ENCODE data around the gene TBX2.

TBX2 gene

DNA sequence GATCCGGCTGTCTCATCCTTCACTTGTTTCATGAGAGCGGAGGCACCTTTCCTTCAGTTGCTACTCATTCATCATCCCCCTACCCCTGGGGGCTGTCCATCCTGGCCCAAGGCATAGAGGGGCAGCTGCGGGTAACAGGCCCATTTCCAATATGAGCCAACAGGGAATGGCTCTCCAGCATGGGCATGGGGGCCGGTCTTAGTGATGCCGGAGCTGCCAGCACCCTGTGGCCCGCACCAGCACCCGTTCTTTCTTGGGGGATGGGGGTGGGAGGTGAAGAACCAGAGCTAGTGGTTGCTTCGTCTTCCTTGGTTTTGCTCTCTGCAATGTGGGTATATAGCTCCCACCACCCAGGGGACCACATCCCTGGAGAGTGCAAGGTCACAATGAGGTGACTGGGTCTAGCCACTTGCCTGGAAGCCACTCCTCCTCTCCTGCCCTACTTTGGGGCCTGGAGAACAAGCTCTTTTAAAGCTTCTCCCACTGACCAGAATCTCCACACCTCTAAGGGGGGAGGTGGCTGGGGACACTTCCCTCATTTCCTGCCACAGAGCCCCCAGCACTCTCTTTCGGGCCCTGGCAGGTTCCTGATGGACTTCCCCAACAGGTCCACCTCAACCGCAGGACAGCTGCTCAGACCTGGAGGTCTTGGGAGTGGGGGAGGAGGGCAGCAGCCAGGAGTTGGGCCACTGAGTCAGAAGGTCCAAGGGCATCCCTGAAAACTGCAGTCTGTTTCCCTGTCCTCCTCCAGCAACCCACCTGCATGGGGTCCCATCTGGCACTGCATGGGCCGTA lies 11.9 kb upstream of the TBX2 start:
- DNase-seq (ENCODE audit: low read depth) = no peak

DNA sequence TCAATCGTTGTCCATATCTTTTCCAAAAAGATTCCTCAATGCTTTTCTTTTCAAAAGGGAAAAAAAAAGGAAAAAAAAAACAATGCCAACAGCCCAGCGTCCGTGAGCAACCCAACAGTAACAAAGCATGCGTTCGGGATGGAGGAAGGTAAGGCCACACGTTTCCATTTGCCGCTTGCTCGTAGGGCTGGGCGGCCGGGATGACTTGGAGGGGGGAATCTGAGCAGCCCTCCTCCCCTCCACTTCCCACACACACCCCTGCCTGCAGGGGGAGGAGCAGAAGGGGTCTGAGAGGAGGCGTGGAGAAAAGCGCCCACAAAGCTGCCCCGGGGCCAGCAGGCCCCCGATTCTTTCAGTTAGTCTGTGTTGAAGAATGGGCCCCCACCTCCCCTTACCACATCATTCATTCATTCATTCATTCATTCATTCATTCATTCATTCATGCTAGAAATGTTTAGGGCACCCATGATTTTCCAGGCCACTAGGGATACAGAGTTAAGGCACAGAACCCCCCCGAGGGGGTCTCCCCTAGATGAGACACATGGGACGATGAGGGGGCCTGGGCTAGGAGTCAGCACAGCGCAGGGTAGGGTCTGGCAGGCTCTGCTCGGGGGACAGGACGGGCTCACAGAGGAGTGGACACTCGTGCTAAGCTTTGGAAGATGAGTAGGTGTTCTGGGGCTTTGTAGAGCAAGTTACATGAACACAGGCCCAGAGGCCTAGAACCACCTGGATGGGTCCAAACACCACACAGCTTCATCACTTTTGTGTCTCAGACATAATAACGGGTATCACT lies 10.9 kb upstream of the TBX2 start:
- no peak for DNase-seq (ENCODE audit: low read depth)

DNA sequence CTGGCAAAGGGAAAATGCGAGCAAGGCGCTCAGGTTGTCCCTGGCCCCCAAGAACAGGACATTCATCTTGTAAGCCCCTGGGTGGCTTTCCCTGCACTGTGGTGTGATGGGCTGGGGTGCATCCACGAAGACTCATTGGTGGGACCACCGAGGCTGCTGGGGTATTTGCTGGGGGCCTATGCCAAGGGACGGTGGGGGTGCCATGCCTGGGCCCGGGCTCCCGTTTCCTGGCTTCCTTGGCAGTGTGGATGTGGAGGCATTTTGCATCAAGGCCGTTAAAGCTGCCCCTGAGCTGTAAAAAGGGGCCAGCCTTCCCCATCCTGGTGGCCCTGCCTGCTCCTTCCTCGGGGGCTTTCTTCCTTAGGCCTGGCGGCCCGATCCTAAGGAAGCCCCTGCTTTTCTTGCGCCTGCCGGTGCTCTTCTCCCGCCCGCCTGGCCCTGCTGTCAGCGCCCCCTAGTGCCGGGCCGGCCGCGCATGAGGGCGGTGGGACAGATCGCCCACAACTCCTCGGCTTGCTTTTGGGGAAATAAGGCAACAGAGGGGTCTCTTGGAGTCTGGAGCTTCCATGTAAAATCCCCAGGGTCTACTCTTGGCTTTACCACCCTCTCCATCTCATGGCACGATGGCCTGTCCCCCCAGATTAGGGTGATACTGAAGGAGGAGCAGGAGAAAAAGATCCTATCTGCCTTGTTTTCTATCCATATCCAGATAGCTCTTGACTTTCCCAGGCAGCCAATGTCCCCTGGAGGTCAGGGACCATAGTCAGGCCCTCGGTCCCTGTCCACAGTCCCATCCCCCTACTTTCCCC lies 9.8 kb upstream of the TBX2 start:
- DNase-seq (ENCODE audit: low read depth) = no peak

GRCh38 chr17:61390479-61390791 lies 9.2 kb upstream of the TBX2 start:
- no peak for DNase-seq (ENCODE audit: low read depth)

DNA sequence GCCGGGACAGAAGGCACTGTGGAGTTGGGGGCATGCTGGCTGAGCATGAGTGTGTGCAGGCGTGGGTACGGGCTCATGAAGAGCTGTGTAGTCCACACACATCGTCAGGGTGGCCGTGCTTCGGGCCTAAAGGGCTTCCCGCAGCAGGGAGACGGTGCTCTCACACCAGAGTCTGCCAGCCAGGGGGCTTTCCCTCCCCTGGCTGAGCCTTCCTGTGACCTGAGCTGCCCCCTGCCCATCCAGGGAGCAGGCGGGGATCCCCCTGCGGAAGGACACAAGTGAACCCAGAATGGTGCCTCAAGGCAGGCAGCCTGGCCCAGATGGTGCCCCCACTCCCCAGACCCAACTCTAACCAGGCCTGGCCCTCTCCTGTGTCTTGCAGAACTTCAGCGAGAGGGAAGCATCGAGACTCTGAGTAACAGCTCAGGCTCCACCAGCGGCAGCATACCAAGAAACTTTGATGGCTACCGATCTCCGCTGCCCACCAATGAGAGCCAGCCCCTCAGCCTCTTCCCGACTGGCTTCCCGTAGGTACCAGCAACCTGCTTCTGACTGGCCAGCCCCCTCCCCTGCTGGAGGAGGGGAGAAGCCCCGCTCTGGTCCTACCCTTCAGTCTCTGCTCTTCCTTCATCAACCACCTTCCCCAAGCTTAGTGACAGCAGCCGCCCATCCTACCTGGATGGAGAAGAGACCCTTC lies 7.9 kb upstream of the TBX2 start:
- DNase-seq (ENCODE audit: low read depth) = no peak

- DNase-seq (ENCODE audit: low read depth) = no peak
Observed at GRCh38 chr17:61392679-61393078, 7.0 kb upstream of the TBX2 start.

- DNase-seq (ENCODE audit: low read depth) = peak; percentile 26
Observed at GRCh38 chr17:61393550-61393903, 6.1 kb upstream of the TBX2 start.

DNA sequence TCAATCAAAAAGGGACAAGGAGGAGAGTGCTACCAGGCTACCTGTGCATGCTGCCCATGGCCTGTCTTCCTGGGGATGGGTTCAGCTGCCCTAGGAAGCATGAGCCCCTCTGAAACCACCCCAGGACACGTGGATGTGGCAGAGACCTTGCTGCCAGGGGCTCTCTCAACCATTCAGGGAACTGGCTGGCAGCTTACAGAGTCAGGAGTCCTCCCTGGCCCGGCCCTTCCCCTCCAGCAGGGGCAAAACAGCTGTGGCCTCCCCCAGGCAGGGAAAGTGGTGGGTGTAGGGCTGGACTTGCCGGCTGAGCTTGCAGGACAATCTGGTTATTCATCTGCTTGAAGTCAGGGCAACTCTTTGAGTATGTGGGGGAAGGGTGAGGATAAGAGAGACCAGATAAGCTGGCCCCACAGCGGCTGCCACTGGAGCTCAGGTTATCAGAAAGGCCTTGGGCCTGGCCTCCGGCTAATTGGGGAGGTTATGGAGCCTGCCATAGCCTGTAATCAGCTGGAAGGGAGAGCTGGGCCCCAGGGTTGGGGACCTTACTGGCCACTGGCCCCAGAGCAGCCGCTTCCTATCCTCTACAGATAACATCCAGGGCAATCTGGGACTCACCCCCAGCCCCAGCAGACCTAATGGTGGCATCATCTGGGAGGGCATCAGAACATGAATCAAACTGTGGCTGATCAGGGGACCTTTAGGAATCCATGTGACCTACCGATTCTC lies 5.6 kb upstream of the TBX2 start:
- DNase-seq (ENCODE audit: low read depth) = peak; percentile 88

DNA sequence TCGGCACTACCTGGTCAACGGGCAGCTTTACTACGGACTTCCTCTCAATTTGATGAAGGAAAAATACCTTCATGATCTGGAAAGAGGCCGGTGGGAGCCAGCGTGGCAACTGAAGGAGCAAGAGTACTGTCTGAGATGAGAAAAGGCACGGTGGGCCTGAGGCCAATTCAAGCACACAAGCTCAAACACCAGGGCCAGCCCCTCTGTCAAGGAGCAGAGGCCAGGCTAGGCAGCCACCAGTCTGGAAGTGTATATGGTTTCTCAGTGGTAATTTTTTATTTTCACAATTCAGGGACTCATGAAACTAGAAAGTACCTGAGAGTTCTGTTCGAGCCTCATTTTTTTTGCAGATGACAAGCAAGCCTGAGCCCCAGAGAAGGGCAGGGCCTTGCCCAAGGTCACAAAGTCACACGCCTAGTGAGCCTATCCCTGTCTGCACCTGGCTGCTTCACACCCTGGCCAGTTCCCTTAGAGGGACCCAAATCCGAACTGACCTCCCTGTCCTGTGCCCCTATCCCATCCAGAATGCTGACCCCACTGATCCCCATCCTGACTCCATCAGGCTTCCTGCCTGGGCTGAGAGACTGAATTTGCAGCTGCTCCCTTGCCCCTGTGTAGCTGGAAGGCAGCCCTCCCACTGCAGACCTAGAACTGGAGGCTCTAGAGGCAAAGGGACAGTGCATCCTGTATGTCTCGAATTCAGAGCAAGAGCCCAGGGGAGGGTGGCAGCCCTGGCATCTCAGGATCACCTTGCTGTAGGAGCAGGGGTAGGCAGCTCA lies 4.8 kb upstream of the TBX2 start:
- no peak for DNase-seq (ENCODE audit: low read depth)

DNA sequence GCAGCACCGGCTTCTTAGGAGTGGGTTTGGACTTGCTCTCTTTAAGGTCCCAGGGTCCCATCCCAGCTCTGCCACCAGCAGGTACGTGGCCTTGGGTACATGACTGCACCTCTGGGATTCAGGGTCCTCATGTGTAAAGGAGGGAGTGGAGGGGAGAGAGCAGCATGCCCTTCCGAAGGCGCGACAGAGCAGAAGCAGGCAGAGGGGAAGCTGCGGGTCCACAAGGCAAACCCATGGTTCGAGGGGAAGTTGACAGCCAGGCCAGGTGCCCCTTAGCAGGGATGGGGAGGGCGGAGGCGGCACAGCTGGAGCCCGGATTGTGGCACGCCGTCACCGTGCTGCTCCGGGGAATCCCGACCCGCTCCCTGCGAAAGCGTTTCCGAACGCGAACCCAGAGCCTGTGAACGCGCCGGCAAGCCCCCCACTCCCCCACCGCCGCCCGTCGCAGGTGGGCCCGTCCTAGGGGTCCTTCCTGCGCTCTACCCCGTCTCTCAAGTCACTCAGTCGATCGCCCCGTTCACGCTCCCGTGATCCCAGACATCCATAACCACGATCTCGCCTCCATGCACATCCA lies 4.1 kb upstream of the TBX2 start:
- DNase-seq (ENCODE audit: low read depth) = no peak

GRCh38 chr17:61395983-61396585 lies 3.6 kb upstream of the TBX2 start:
- no peak for DNase-seq (ENCODE audit: low read depth)

GRCh38 chr17:61396586-61397085 lies 3.0 kb upstream of the TBX2 start:
- DNase-seq (ENCODE audit: low read depth) = no peak

GRCh38 chr17:61397086-61397842 lies 2.4 kb upstream of the TBX2 start:
- DNase-seq (ENCODE audit: low read depth) = peak; percentile 42

- DNase-seq (ENCODE audit: low read depth) = no peak
Observed at GRCh38 chr17:61398721-61399130, 917 bp upstream of the TBX2 start.

- peak; percentile 38 for DNase-seq (ENCODE audit: low read depth)
Observed at GRCh38 chr17:61400066-61400716, 548 bp downstream of the TBX2 start.

GRCh38 chr17:61400717-61401388 lies 1.2 kb downstream of the TBX2 start:
- DNase-seq (ENCODE audit: low read depth) = peak; percentile 48

DNA sequence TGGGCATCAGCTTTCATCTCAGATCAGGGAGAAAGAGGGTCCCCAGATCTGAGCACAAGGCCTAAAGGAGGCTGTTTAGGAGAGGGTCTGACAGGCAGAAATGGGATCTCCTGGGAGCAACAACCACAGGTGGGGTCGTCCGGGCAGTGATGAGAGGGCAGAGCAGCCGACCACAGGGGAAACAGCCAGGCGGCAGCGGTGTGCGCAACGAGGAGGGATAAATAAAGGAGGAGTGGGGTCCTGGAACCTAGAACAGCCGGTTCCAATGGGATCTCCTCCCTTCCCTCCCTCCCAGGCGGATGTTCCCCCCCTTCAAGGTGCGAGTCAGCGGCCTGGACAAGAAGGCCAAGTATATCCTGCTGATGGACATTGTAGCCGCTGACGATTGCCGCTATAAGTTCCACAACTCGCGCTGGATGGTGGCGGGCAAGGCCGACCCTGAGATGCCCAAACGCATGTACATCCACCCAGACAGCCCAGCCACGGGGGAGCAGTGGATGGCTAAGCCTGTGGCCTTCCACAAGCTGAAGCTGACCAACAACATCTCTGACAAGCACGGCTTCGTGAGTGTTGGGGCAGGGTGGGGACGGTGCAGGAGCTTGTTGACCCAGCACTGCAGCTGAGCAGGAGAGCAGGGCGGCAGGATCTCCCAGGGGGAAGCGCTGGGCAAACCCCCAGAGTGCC lies 1.9 kb downstream of the TBX2 start:
- DNase-seq (ENCODE audit: low read depth) = peak; percentile 47

Data from amniotic epithelial cell (primary cell).